HG03280 (cell line): Measurements from ENCODE around the gene ETFA.

Experiments used
- ATAC-seq: cut with Tn5 transposase; IDR thresholded peaks from one replicate; pipeline ENCODE4 v1.9.1; 2021; ENCODE audit warnings: mild to moderate bottlenecking, moderate library complexity; ENCODE audit not compliant: unreplicated experiment

ETFA gene

DNA sequence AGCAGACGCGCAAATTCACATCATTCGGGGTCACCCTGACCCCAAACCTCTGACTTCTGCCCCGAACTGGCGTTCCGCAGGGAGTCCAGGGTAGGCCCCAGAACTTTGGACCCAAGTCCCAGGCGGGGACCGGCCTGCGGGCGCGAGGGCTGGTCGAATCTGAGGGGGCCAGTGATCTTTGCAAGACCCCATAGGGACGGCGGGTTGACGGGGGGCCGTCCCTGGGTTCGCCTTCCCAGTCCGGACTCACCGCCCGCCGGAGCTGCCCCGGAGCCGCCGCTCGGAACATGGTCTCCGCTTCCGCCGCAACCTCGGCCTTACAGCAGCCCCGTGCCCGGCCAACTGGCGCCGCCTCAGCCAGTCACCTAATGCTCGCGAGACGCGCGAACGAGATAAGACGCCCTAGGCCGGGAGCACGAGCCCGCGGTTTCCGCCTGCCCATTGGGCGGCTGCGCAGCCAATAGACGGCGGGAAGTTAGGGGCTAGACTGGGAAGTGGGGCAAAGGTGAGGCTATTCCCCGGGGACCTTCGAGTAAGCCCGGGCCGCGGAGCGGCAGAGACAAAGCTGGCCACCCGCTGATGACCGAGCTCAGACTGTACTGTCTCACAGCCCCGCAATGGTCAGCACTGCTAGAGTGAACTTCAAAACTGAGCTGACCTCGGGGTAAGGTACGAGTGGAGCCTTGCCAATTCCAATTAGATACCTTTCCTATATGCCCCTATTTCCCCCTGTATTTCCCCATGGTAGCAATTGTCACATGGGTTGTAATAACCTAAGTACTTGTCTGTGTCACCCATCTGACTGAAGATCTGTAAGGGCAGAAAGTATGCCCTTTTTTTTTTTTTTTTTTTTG is at the start of gene ETFA:
Gene ETFA (minus strand): TSS at position 370 of the 854 bp plus-strand sequence. CDS start 81 bp downstream, at position 289.
- peak; percentile 97 for ATAC-seq

DNA sequence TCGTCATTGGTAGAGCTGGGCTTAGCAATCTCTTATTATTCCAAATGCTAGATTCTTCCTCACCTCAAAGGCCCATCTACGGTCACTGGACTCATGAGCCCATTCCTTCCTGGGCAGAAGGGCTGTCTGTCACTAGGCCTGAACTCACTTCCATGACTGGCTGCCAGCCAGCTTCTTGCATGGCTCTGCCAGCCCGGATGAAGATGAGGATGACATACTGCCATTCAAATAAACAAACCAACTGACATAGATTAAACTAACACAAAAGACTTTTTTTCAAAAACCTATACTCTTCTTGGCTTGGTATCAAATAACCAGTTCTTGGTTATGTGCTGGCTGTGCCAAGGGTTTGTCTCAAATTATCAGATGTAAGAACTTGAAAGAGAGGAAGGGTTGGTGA is 49.1 kb upstream of the ETFA start:
- ATAC-seq: no peak

DNA sequence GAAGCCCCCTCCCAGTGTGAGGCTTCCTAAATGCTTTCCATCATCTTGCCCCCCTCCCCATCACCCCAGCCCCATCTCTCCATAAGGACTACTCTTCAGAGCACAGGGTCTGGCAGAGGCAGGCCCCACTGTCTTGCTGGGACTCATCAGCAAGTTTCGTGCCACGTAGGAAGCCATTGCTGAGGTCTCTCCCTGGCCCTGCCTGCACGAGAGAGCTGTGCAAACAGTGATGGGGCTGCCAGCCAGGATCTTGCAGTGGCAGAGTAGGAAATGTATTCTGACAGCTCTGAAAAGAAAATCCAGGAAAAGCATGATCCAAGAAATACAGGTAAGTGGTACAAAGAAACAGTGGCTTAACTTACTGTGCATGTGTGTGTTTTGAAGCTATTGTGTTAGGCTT is 47.9 kb upstream of the ETFA start:
- no peak for ATAC-seq

DNA sequence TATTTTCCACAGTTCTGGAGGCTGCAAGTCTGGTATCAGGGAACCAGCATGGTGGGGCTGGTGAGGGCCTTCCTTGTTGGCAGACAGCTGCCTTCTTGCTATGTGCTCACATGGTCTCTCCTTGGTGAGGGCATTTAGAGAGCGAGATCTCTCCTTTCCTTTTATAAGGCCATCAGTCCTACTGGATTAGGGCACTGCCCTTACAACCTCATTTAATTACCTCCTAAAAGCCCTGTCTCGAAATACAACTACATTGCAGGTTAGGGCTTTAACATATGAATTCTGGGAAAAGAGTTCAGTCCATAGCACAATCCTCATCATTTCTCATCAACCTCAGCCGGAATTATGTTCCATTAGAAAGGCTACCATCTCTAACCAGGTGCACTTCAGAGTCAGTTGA is 47.2 kb upstream of the ETFA start:
- no peak for ATAC-seq

DNA sequence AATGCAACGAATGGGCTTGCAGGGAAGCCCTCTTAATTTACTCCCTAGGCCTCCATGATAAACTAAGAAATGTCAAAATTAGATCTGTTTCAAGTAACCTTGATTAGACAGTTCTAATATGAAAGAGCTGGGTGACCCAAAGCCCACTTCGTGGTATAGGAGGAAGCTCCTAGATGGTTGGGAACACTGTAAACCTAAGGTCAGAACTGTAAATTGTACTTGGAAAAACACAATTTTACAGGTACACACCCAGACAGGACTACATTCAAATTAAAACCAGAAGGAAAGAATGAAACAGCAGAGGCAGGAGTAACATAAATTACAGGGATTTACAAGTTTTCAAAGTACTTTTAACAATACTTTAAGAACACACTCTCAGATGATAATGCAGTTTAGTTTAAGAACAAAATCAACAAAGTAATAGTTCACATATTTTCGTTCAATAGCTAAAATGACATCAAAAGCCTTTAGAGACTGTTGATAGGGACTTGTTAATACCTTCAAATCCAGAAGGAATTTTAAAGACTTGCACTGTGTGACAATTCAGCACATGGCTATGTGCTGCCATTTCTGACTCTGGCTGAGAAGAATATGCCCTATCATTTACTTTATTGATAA is 43.7 kb upstream of the ETFA start:
- ATAC-seq: no peak

DNA sequence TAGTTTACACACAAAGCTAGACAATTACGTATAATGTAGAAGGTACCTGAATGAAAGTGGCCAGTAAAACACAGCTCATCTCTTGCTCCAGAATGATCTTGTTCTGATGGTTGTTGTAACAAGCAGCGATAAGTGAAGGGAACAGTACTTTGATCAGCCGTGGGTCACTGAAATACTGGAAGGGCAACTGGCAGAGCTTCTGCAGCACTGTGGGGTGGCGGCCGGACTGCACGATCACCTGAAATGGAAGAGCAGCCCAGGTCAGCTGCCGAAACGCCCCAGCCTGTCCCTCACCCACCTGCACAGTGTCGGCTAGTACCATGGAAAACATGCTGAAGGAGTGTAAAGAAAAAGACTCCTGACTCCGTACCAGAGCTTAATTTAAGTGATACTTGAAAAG is 42.6 kb upstream of the ETFA start:
- no peak for ATAC-seq

DNA sequence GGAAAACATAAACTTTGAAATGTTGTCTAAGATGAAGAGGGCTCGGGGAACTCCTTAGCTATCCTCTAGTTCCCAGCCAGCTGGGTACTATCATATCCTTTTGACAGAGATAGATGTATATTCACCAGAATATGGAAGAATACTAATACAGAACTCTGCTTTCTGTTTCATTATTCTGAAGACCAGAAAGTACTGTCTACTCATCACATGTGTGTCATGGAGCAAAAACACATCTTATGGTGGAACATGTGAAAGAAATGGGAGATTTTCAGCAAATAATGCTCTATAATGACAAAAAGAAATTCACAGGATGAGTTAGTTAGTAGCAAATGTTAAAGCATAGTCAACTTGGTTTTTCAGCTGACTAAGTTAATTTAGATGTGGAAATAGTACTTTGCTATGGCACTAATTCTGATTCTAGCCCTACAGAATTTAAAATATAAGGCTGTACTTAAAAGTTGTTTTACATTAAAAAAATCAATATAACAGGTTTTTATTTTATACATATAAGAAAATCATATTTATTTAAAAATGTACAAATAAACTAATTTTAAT is 41.8 kb upstream of the ETFA start:
- ATAC-seq: no peak

DNA sequence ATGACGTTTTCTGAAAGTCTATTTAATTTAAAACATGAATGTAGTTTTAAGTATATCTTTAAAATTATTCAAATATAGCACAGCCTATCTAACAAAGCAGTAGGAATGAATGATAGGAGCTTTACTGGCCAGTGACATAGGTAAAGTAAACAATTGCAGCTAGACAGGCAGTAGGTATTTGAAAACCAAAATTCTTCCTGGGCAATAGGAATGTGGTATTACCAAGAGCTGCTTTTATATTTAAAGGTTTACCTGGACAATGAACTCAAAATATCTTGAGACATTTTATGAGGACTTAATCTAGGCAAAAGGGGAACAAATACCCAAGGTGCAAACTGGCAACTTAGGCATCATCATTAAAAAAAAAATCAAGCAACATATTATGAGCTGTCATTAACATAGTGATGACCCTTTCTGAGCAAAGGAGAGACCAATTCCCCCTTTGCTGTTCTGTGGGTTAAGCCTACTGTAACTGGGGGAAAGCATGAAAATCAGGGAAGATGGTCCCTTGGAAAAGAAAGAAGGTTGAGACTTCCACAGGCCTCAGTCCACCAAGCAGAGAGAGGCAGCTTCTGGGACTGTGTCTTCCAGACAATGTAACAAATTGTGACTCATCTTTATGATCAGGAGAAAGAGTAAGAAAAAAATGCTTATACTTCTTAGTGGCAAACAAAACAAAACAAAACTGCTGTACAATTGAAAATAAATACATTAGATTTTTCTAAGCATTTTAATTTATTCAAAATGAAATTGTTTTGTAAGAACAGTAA is 38.2 kb upstream of the ETFA start:
- ATAC-seq: no peak

DNA sequence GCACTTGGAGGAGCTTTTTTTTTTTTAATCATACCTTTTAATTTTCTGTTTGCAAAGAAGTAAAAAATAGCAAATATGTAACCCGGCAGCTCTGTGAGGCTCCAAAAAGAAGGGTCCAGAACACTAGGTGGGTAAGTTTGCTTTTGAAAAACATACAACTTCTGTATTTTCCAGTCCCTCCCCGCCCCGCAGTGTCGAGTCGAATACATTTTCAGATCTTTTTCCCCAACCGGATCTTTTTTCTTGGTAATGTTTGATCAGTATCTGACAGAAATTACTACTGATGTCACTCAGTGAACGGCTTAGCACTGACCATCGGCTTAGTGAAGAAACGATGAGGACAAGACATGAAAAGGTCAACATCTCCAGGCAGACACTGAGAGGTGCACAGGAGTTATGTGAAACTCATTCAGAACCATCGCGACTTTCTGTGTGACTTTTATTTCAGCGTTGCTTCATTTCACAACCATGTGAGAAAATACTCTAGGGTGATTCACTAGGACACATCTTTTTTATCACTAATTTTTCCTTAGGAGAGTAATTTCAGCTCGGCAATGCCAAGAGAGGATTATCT is 36.3 kb upstream of the ETFA start:
- ATAC-seq: no peak

DNA sequence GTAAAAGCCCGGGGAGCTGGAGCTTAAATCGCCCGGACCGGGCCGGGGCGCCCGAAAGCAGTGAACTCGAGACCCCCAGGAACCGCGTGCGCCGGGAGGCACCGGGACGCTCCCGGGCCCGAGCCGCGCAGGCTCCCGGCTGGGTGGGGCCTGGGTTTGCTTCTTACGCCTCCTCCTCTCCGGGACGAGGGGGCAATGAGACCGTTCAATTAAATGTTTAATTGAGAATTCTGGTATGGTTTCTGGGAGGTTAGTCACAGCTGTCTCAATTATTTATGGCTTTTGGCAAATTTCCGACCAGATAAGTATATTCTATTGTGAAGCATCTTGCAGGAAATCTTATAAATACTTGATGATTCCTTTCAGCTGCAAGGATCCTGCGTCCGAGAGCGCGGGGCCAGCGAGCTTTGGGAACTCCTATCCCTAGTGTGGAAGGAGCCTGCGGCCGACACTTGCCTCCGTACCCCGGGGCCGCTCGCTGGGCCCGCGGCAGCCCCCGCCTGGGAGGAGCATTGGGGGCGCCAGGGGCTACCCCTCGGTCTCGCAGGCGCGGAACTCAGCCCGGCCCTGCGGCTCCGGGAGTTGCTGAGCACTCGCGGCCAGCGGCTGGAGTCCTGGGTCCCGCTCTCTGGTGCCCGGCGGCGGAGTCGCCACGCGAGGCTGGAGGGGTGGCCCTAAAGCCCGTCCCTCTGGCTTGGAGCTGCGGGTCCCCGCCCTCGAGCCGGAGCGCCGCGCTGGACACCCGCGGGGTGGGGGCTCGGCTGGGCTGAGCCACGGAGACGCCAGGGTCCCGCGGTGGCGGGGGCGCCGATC is 35.6 kb upstream of the ETFA start:
- no peak for ATAC-seq

DNA sequence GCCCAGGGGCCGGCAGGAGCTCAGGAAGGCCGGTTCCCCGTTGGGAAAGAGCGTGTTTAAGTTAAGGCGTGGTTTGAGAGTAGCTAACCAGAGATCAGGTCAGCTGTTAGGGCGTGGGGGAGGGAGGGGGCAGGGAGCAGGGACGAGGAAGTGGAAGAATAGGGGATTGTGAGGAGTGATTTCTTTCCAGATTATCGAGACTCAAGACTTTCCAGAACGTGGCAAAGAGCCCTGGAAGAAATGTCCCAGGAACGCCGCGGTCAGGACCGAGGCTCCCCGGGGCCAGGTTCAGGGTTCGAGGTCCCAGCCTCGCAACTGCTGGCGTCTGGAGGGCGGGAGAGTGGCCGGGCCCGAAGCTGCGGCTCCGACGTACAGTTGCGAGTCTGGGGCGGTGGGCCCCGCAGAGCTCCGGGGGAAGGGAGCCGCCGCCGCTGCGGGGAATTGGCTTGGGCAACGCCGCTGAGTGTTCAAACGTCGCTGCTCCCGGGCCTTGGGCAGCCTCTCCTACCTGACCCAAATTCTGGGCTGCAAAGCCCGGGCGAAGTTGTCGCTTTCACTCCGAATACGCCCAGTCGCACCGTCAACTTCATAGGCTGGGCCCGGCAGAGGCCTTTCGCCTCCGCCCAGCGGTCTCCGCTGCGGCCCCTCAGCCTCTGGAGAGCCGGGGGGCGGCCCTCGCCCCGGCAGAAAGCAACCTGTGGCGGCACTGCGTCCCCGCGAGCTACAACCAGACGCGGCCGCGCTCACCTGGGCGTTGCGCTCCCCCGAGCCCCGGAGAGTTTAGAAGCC is 34.8 kb upstream of the ETFA start:
- ATAC-seq: no peak

DNA sequence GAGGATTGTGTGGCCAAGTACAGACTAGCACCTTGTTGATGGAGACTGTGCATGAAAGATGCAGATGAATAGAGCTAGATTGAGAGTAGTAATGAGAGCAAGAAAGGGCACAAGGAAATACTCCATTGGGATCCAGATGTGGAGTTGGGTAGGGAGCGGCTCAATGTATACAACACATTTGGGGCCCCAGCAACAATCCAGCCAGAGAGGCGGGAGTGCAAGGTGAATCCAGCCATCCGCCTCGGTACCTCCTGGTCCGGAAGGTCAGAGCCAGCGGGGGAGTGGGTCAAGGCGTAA is 34.3 kb upstream of the ETFA start:
- ATAC-seq: no peak

DNA sequence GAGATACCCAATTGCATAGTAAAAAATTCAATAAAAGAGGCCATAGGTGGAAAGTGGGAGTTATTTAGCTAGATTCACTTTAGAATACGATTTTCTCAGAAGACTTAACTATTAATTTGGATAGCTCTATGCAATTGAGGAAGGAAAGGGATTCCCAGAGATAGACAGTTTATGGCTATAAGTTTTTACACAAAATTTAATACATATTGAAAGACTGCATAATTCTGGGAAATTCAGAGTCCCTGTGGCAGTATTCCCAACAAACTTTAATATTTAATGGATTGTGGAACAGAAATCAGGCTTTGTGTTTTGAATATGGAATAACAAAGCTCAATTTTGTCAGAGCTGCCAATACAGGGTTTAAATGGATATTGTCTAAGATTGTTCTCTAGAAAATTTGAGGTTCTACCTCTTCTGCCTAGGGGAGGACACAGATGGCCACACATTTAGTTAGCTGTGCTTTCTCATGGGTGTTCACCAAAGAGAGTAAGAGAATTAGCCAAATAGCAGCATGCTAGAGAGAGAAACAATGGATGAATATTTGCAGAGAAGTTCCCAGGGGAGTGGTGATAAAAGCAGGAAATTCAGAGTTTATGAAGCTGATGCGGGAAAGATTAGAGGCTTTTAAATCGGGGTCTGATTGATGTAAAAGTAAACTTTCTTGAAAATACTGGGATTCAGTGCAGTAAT is 33.8 kb upstream of the ETFA start:
- ATAC-seq: no peak

DNA sequence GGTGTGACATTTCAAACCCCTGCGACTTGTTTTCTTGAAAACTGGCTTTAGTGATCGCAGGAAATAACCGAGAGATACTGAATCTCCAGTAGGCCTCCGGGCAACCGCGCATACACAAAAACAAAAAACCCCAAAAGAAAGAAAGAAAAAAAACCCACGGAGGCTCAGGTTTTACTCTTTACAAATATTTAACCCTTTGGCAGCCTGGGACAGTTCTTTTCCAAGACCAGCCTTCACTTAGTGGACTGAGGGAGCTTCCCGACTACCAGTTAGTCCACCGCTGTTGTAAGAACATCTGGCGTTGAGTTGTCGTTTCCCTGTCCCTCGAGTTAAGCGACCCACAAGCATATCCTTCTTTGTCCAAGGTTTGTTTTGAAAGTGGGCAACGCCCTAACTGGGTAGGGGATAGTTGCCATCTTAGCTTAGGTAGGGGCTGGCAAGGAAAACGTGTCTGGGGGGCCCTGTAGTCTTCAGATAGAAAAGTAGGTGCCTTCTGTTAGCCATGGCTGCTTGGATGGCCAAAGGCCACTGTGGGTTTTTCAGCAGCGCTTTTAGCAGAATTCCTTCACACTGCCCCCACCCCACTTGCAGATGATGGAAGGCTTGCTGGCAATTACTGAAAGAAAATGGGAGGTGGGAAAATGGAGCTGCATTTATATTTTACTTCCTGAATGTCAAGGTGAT is 32.2 kb upstream of the ETFA start:
- ATAC-seq: no peak

DNA sequence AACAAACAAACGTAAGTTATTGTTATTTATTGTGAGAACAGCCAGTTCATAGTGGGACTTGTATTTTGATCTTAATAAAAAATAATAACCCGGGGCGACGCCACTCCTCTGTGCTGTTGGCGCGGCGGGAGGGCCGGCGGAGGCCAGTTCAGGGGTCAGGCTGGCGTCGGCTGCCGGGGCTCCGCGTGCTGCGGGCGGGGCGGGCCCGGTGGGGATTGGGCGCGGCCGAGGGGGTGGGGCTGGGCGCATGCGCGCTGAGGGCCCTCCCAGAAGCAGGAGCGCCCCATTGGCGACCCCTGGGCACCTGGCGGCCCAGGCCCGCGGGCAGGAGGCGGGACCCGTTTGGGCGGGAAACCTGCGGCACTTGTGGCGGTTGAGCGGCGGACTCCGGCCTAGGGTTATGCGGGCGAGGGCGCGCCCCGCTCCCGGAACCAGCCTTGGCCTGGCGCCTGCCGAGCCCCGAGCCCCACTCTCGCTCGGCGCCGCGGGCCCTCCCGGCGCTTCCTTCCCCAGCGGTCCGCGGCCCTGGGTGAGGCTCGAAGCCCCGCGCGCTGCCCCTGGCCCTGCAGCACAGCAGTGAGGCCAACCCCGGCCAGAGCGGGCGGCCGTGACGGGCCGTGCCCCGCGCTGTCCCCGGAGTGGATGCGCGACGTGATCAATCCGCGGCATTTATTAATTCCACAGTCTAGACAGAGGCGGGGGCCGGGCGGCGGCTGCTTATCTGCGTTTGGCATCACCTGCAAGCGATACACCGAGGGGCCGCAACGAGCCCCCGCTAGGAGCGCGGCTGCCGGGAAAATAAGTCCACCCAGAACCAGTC is 31.3 kb upstream of the ETFA start:
- no peak for ATAC-seq

DNA sequence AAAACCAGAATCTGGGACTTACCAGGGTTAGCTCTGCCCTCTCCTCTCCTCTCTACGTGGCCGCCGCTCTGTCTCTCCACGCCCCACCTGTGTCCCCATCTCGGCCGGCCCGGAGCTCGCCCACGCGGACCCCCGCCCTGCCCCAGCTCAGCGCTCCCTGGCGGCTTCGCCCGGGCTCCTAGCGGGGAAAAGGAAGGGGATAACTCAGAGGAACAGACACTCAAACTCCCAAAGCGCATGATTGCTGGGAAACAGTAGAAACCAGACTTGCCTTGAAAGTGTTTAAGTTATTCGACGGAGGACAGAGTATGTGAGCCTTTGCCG is 30.8 kb upstream of the ETFA start:
- ATAC-seq: no peak

DNA sequence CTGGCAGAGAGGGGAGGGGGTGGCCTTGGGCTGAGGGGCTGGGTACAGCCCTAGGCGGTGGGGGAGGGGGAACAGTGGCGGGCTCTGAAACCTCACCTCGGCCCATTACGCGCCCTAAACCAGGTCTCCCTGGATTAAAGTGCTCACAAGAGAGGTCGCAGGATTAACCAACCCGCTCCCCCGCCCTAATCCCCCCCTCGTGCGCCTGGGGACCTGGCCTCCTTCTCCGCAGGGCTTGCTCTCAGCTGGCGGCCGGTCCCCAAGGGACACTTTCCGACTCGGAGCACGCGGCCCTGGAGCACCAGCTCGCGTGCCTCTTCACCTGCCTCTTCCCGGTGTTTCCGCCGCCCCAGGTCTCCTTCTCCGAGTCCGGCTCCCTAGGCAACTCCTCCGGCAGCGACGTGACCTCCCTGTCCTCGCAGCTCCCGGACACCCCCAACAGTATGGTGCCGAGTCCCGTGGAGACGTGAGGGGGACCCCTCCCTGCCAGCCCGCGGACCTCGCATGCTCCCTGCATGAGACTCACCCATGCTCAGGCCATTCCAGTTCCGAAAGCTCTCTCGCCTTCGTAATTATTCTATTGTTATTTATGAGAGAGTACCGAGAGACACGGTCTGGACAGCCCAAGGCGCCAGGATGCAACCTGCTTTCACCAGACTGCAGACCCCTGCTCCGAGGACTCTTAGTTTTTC is 30.2 kb upstream of the ETFA start:
- no peak for ATAC-seq
